Mammary epithelial cell (primary cell): ENCODE results near the gene TMEM128.

Experiments used
- EZH2 ChIP-seq: IDR thresholded peaks from 2 replicates; pipeline ENCODE4 v1.6.1; 2012; ENCODE audit warnings: low read length, inconsistent platforms, borderline replicate concordance
- TF ChIP-seq, protein P1 (sequence below), 2 donors: IDR thresholded peaks in 1 of 2; conservative IDR thresholded peaks in 1 of 2; 2 replicates each; pipeline ENCODE4 v1.5.1; 2011 to 2012; ENCODE audit warnings: inconsistent platforms in 2 of 2, low read length in 2 of 2, mild to moderate bottlenecking in 2 of 2, control low read depth in 1 of 2, low read depth in 1 of 2; ENCODE audit not compliant: insufficient read depth in 1 of 2; ENCODE audit errors: extremely low read depth in 1 of 2

DNA sequence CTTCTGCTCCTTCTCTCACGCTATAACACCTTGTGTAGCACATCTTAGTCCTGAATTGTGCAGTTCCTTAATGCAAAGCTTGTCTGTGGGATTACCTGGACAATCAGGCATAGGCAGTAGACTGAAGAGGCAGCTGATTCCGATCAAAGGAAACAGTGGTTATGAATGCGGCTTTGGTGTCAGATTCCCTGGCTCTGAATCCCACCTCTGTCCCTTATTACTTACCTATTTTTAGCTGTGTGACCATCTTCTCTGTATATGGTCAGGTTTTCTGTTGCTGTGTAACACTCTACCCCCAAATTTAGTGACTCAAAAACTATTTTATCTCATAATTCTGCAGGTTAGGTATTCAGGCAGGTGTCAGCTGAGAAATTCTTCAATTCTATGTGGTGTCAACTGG is 45.3 kb upstream of the TMEM128 start:
- TF ChIP-seq, protein P1, sequence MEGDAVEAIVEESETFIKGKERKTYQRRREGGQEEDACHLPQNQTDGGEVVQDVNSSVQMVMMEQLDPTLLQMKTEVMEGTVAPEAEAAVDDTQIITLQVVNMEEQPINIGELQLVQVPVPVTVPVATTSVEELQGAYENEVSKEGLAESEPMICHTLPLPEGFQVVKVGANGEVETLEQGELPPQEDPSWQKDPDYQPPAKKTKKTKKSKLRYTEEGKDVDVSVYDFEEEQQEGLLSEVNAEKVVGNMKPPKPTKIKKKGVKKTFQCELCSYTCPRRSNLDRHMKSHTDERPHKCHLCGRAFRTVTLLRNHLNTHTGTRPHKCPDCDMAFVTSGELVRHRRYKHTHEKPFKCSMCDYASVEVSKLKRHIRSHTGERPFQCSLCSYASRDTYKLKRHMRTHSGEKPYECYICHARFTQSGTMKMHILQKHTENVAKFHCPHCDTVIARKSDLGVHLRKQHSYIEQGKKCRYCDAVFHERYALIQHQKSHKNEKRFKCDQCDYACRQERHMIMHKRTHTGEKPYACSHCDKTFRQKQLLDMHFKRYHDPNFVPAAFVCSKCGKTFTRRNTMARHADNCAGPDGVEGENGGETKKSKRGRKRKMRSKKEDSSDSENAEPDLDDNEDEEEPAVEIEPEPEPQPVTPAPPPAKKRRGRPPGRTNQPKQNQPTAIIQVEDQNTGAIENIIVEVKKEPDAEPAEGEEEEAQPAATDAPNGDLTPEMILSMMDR (conservative IDR thresholded peaks at IDR 0.05 in 1 of 2, IDR thresholded peaks at IDR 0.05 in 1 of 2; ENCODE audit: extremely low read depth in 1 of 2, insufficient read depth in 1 of 2, low read depth in 1 of 2, low read length in 2 of 2): no peak
- TF ChIP-seq EZH2: no peak
